ENCODE results near the gene FCAMR. TPM values are rescaled to one million over a fixed set of nuclear protein-coding genes. Genes with fewer than 3 reads are reported as not detected.

FCAMR gene
- total and polyA plus RNA-seq, 2 donors (not counting 3 experiments of a cell fraction or from before 2014, with no cell fraction given), result not detected

DNA sequence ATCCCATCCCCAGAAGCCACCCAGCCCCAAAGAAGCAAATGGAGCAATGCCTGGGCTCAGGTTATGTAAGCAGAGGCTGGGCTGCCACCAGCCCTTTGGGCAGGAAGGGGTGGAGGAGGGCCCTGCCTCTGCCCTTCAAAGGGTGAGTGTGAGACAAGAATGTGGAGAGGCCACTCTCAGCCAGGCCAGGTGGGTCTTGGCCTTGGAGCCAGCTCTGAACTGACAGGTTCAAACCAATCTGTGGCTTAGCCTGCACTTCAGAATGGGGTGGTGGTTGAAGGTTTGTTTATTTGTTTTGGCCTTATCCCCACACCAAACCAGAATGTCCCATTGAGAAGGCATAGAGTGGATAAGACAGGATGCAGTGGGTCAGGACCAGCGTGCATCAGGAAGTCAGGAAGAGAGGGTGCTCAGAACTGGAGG, 32.5 kb upstream of the FCAMR start:
- Histone ChIP-seq H3K27ac (ENCODE audit: insufficient read depth, low read depth, low read length) (no peak overlapping the region), H2AFZ (ENCODE audit: low read depth, low read length) (no peak overlapping the region), H3K27me3 (ENCODE audit: control insufficient read depth in 2 of 2, insufficient read depth in 2 of 2, low read length in 2 of 2) (peaks cover 0 to 1% of the 10 kb centered on the region in 2 experiments), H3K9me3 (replicated peaks; ENCODE audit: control insufficient read depth, insufficient read depth, low read length) (no peaks in the 10 kb centered on the region), H3K79me2 (ENCODE audit: control insufficient read depth, insufficient read depth, low read length) (no peaks in the 10 kb centered on the region), H3K9me1 (replicated peaks; ENCODE audit: control insufficient read depth, extremely low read depth, insufficient read depth, low read length) (no peaks in the 10 kb centered on the region), H3K9ac (replicated peaks; ENCODE audit: extremely low read depth, insufficient read depth, low read length) (no peak overlapping the region), H4K20me1 (replicated peaks; ENCODE audit: control insufficient read depth, extremely low read depth, insufficient read depth, low read length) (no peaks in the 10 kb centered on the region), H3K4me3 (replicated peaks in 1 of 3; ENCODE audit: insufficient read depth in 1 of 3, low read depth in 1 of 3, low read length in 3 of 3) (no peak overlapping the region), H3K4me1 (ENCODE audit: control insufficient read depth, extremely low read depth, insufficient read depth, low read length) (no peaks in the 10 kb centered on the region), H3K36me3 (ENCODE audit: control insufficient read depth in 2 of 2, extremely low read depth in 1 of 2, insufficient read depth in 2 of 2, low read length in 2 of 2) (no peaks in the 10 kb centered on the region), H3K4me2 (ENCODE audit: insufficient read depth, low read length) (no peak overlapping the region)
- DNase-seq (ENCODE audit: low read depth, low spot score) (no peak), FAIRE-seq (no peak)
- CTCF ChIA-PET, result no interaction called here
- intact Hi-C loops (cut with micrococcal nuclease), result no loop called here
- dilution Hi-C loops (cut with MboI; ENCODE audit: extremely low pct_ligation_motif_present, low sequenced_read_pairs), result no loop called here
- no TSS peak for BruUV-seq (replicated peaks)
- TF ChIP-seq POLR2AphosphoS5 (IDR thresholded peaks at IDR 0.05; ENCODE audit: insufficient read depth, low read depth, low read length), result no peak
- no peak for TF ChIP-seq POLR2A (IDR thresholded peaks at IDR 0.05; ENCODE audit: low read depth, low read length)
- no peak for TF ChIP-seq JUN (IDR thresholded peaks at IDR 0.05; ENCODE audit: borderline replicate concordance, insufficient read depth, insufficient read length, low read depth)
- no peak for TF ChIP-seq GATA2 (IDR thresholded peaks at IDR 0.05; ENCODE audit: insufficient read depth, insufficient read length, low read depth, low read length)
- TF ChIP-seq MYC (IDR thresholded peaks at IDR 0.05; ENCODE audit: low read depth, low read length), result no peak
- TF ChIP-seq, protein P1, sequence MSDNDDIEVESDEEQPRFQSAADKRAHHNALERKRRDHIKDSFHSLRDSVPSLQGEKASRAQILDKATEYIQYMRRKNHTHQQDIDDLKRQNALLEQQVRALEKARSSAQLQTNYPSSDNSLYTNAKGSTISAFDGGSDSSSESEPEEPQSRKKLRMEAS (IDR thresholded peaks at IDR 0.05; ENCODE audit: insufficient read depth, insufficient read length), result no peak
- no peak for TF ChIP-seq FOS (IDR thresholded peaks at IDR 0.05; ENCODE audit: borderline replicate concordance, insufficient read depth, low read length)
- TF ChIP-seq, protein P2, sequence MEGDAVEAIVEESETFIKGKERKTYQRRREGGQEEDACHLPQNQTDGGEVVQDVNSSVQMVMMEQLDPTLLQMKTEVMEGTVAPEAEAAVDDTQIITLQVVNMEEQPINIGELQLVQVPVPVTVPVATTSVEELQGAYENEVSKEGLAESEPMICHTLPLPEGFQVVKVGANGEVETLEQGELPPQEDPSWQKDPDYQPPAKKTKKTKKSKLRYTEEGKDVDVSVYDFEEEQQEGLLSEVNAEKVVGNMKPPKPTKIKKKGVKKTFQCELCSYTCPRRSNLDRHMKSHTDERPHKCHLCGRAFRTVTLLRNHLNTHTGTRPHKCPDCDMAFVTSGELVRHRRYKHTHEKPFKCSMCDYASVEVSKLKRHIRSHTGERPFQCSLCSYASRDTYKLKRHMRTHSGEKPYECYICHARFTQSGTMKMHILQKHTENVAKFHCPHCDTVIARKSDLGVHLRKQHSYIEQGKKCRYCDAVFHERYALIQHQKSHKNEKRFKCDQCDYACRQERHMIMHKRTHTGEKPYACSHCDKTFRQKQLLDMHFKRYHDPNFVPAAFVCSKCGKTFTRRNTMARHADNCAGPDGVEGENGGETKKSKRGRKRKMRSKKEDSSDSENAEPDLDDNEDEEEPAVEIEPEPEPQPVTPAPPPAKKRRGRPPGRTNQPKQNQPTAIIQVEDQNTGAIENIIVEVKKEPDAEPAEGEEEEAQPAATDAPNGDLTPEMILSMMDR (IDR thresholded peaks at IDR 0.05; ENCODE audit: extremely low read depth in 1 of 2, insufficient read depth in 1 of 2, low read depth in 1 of 2, low read length in 2 of 2), result no peak
- TF ChIP-seq EZH2 (IDR thresholded peaks at IDR 0.05; ENCODE audit: borderline replicate concordance, low read depth, low read length, severe bottlenecking), result no peak
- POLR2A ChIA-PET, result no interaction called here

Data from endothelial cell of umbilical vein (primary cell).